ENCODE results near the gene RBM18.

The RBM18 gene

GRCh38 chr9:122225312-122226141 is 39.1 kb downstream of the RBM18 start:
- DNase-seq (ENCODE audit: extremely low spot score, insufficient read length, low read depth) (no peak), FAIRE-seq (no peak)

- no peak for DNase-seq (ENCODE audit: extremely low spot score, insufficient read length, low read depth)
- no peak for FAIRE-seq
Observed at GRCh38 chr9:122223435-122223834, 41.2 kb downstream of the RBM18 start.

- FAIRE-seq, result no peak
- no peak for DNase-seq (ENCODE audit: extremely low spot score, insufficient read length, low read depth)
Observed at GRCh38 chr9:122222791-122223190, 41.8 kb downstream of the RBM18 start.

GRCh38 chr9:122221183-122221811 is 43.3 kb downstream of the RBM18 start:
- no peak for DNase-seq (ENCODE audit: extremely low spot score, insufficient read length, low read depth)

GRCh38 chr9:122220673-122221182 is 43.9 kb downstream of the RBM18 start:
- DNase-seq (ENCODE audit: extremely low spot score, insufficient read length, low read depth) (no peak), FAIRE-seq (no peak)

More at GRCh38 chr9:122221183-122221811, 43.3 kb downstream of the RBM18 start:
- FAIRE-seq, result no peak

GRCh38 chr9:122219856-122220672 is 44.6 kb downstream of the RBM18 start:
- FAIRE-seq (no peak), DNase-seq (ENCODE audit: extremely low spot score, insufficient read length, low read depth) (no peak)

GRCh38 chr9:122218935-122219855 is 45.4 kb downstream of the RBM18 start:
- FAIRE-seq, result no peak
- DNase-seq (ENCODE audit: extremely low spot score, insufficient read length, low read depth), result no peak

GRCh38 chr9:122218071-122218934 is 46.3 kb downstream of the RBM18 start:
- DNase-seq (ENCODE audit: extremely low spot score, insufficient read length, low read depth), result no peak
- no peak for FAIRE-seq

- no peak for FAIRE-seq
- DNase-seq (ENCODE audit: extremely low spot score, insufficient read length, low read depth), result no peak
Observed at GRCh38 chr9:122217640-122218039, 47.0 kb downstream of the RBM18 start.

- no peak for FAIRE-seq
- no peak for DNase-seq (ENCODE audit: extremely low spot score, insufficient read length, low read depth)
Observed at GRCh38 chr9:122216798-122217418, 47.7 kb downstream of the RBM18 start.

GRCh38 chr9:122216138-122216797 is 48.4 kb downstream of the RBM18 start:
- DNase-seq (ENCODE audit: extremely low spot score, insufficient read length, low read depth), result no peak
- no peak for FAIRE-seq

GRCh38 chr9:122215663-122216062 is 49.0 kb downstream of the RBM18 start:
- no peak for DNase-seq (ENCODE audit: extremely low spot score, insufficient read length, low read depth)
- no peak for FAIRE-seq

GRCh38 chr9:122214507-122214906 is 50.1 kb downstream of the RBM18 start:
- FAIRE-seq (no peak), DNase-seq (ENCODE audit: extremely low spot score, insufficient read length, low read depth) (no peak)

- peak; percentile 58 for DNase-seq (ENCODE audit: extremely low spot score, insufficient read length, low read depth)
Observed at GRCh38 chr9:122213589-122214413, 50.8 kb downstream of the RBM18 start.

GRCh38 chr9:122213102-122213588 is 51.5 kb downstream of the RBM18 start:
- no peak for FAIRE-seq

More at GRCh38 chr9:122213589-122214413, 50.8 kb downstream of the RBM18 start:
- no peak for FAIRE-seq

GRCh38 chr9:122212473-122213004 is 52.1 kb downstream of the RBM18 start:
- DNase-seq (ENCODE audit: extremely low spot score, insufficient read length, low read depth) (no peak), FAIRE-seq (no peak)

More at GRCh38 chr9:122213102-122213588, 51.5 kb downstream of the RBM18 start:
- no peak for DNase-seq (ENCODE audit: extremely low spot score, insufficient read length, low read depth)
